ENCODE results near the gene KRTAP4-9.

DNA sequence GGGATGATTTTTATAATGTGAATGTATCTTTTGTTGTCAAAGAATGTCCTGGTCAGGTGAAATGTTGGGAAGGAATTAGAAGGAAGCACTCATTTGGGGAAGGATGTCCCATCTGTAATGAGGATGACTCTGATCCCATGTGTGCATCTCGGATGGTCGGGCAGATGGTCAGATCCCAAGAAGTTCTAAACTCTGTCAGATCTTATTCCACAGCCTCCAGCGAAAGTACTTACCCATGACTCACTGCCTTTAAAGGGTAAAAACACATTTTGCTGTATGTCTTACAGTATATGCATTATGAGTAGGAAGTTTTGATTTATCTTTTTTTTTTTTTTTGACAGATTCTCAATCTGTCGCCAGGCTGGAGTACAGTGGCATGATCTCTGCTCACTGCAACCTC lies 13.5 kb downstream of the KRTAP4-9 start:
- TF ChIP-seq CTCF (IDR thresholded peaks at IDR 0.05) (no peak), SMC3 (IDR thresholded peaks at IDR 0.05) (no peak), MAFK (IDR thresholded peaks at IDR 0.05; ENCODE audit: partially characterized antibody) (no peak), HOXA7 (CRISPR knock-in tag; IDR thresholded peaks at IDR 0.05) (no peak), MAZ (IDR thresholded peaks at IDR 0.05; ENCODE audit: borderline replicate concordance, low read depth, low read length) (no peak), CEBPB (IDR thresholded peaks at IDR 0.05) (no peak)
- TF ChIP-seq, protein P1, sequence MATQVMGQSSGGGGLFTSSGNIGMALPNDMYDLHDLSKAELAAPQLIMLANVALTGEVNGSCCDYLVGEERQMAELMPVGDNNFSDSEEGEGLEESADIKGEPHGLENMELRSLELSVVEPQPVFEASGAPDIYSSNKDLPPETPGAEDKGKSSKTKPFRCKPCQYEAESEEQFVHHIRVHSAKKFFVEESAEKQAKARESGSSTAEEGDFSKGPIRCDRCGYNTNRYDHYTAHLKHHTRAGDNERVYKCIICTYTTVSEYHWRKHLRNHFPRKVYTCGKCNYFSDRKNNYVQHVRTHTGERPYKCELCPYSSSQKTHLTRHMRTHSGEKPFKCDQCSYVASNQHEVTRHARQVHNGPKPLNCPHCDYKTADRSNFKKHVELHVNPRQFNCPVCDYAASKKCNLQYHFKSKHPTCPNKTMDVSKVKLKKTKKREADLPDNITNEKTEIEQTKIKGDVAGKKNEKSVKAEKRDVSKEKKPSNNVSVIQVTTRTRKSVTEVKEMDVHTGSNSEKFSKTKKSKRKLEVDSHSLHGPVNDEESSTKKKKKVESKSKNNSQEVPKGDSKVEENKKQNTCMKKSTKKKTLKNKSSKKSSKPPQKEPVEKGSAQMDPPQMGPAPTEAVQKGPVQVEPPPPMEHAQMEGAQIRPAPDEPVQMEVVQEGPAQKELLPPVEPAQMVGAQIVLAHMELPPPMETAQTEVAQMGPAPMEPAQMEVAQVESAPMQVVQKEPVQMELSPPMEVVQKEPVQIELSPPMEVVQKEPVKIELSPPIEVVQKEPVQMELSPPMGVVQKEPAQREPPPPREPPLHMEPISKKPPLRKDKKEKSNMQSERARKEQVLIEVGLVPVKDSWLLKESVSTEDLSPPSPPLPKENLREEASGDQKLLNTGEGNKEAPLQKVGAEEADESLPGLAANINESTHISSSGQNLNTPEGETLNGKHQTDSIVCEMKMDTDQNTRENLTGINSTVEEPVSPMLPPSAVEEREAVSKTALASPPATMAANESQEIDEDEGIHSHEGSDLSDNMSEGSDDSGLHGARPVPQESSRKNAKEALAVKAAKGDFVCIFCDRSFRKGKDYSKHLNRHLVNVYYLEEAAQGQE (IDR thresholded peaks at IDR 0.05) = no peak
